ENCODE results near the gene PAK6. TPM values are rescaled to one million over a fixed set of nuclear protein-coding genes. Genes with fewer than 3 reads are reported as not detected.

The PAK6 gene
- total and polyA plus RNA-seq, 11 donors: 0.93 to 17.4 (median 7.6) TPM

- H3K9me3 ChIP-seq: no peaks in the 10 kb centered on the region
- no peaks in the 10 kb centered on the region for H3K36me3 ChIP-seq
- H3K27me3 ChIP-seq: peaks cover 0 to 19% (median 0%) of the 10 kb centered on the region in 9 donors
- TF ChIP-seq CTCF (IDR thresholded peaks at IDR 0.05) (no peak), POLR2A (IDR thresholded peaks at IDR 0.05) (no peak)
- ATAC-seq: no peak
- no peak for DNase-seq
- 84 to 89% (median 86%) methylated on average over 4 of the region's 4 CpGs for WGBS, 4 donors
- peaks cover 0 to 39% (median 3%) of the 10 kb centered on the region in 12 donors for H3K4me1 ChIP-seq
- intact Hi-C loops (cut with DNase I): loop anchor here in 1 of 10 donors (10.0 kb wide), 1 partner anchor 79 kb away; no protein-coding TSS in a partner anchor
- H3K4me3 ChIP-seq: no peak overlapping the region
- peak overlapping the region in 2 of 12 donors; percentile 13 to 65 for H3K27ac ChIP-seq
Measured at GRCh38 chr15:40235201-40235885, 3.5 kb upstream of the PAK6 start.

- Histone ChIP-seq H3K27me3 (peaks cover 0 to 19% (median 0%) of the 10 kb centered on the region in 9 donors), H3K27ac (no peak overlapping the region), H3K4me3 (peak overlapping the region in 11 of 12 donors; percentile 10 to 49 (median 40)), H3K4me1 (peaks cover 0 to 25% (median 3%) of the 10 kb centered on the region in 12 donors), H3K9me3 (no peaks in the 10 kb centered on the region), H3K36me3 (no peaks in the 10 kb centered on the region)
- WGBS, 4 donors: 31 to 41% (median 34%) methylated on average over 5 of the region's 5 CpGs
- DNase-seq (no peak), ATAC-seq (no peak)
- intact Hi-C loops (cut with DNase I): loop anchor here in 1 of 10 donors (10.0 kb wide), 1 partner anchor 75 kb away; no protein-coding TSS in a partner anchor
- TF ChIP-seq CTCF (IDR thresholded peaks at IDR 0.05) (no peak), POLR2A (IDR thresholded peaks at IDR 0.05) (no peak)
Measured at GRCh38 chr15:40239404-40239692, 485 bp downstream of the PAK6 start.

- no peak for DNase-seq
- Histone ChIP-seq H3K4me1 (peaks cover 0 to 19% (median 3%) of the 10 kb centered on the region in 12 donors), H3K36me3 (no peaks in the 10 kb centered on the region), H3K27ac (no peak overlapping the region), H3K4me3 (no peak overlapping the region), H3K9me3 (no peaks in the 10 kb centered on the region), H3K27me3 (peaks cover 0 to 19% (median 0%) of the 10 kb centered on the region in 9 donors)
- intact Hi-C loops (cut with DNase I): loop anchor here in 1 of 10 donors (10.0 kb wide), 1 partner anchor 75 kb away; no protein-coding TSS in a partner anchor
- no peak for TF ChIP-seq CTCF (IDR thresholded peaks at IDR 0.05)
- TF ChIP-seq POLR2A (IDR thresholded peaks at IDR 0.05): no peak
- WGBS, 4 donors: 80 to 88% (median 83%) methylated on average over 13 to 19 of the region's 19 CpGs
- peak in 1 of 4 donors; percentile 14 for ATAC-seq
Measured at GRCh38 chr15:40239693-40240618, 1.1 kb downstream of the PAK6 start.

All from heart left ventricle (tissue), 16 donors.